ENCODE data around the gene LRRC56. TPM values are rescaled to one million over a fixed set of nuclear protein-coding genes. Genes with fewer than 3 reads are reported as not detected.

Gene LRRC56
- total and polyA plus RNA-seq, 8 donors = 1.8 to 4.7 (median 2.9) TPM

- intact Hi-C loops (cut with DNase I) = no loop called here
- peak overlapping the region in 1 of 2 donors; percentile 80 for H3K27ac ChIP-seq
- ATAC-seq (no peak), DNase-seq (no peak)
- peaks cover 0 to 95% of the 10 kb centered on the region in 2 donors for H3K36me3 ChIP-seq
- peaks cover 0 to 28% of the 10 kb centered on the region in 2 donors for H3K4me1 ChIP-seq
- H3K9me3 ChIP-seq = no peaks in the 10 kb centered on the region
- no peaks in the 10 kb centered on the region for H3K27me3 ChIP-seq
- no peak overlapping the region for H3K4me3 ChIP-seq
- no peak for TF ChIP-seq CTCF (IDR thresholded peaks at IDR 0.05)
These were observed 49.3 kb downstream of the LRRC56 start for GRCh38 chr11:586376-587316.

- DNase-seq (no peak), ATAC-seq (no peak)
- Histone ChIP-seq H3K9me3 (no peaks in the 10 kb centered on the region), H3K4me3 (no peak overlapping the region), H3K27me3 (no peaks in the 10 kb centered on the region), H3K4me1 (peaks cover 0 to 28% of the 10 kb centered on the region in 2 donors), H3K27ac (peak overlapping the region in 1 of 2 donors; percentile 80), H3K36me3 (peaks cover 0 to 95% of the 10 kb centered on the region in 2 donors)
- intact Hi-C loops (cut with DNase I) = no loop called here
- no peak for TF ChIP-seq CTCF (IDR thresholded peaks at IDR 0.05)
These were observed 50.2 kb downstream of the LRRC56 start for GRCh38 chr11:587546-587945.

- H3K4me1 ChIP-seq = peaks cover 0 to 28% of the 10 kb centered on the region in 2 donors
- ATAC-seq (peak; percentile 83), DNase-seq (peak in 1 of 4 donors; percentile 80)
- intact Hi-C loops (cut with DNase I) = no loop called here
- no peak for TF ChIP-seq CTCF (IDR thresholded peaks at IDR 0.05)
- no peak overlapping the region for H3K4me3 ChIP-seq
- no peaks in the 10 kb centered on the region for H3K27me3 ChIP-seq
- H3K27ac ChIP-seq = peak overlapping the region; percentile 11 to 80
- peaks cover under 1 to 95% of the 10 kb centered on the region in 2 donors for H3K36me3 ChIP-seq
- no peaks in the 10 kb centered on the region for H3K9me3 ChIP-seq
These were observed 50.7 kb downstream of the LRRC56 start for GRCh38 chr11:587978-588380.

- ATAC-seq = no peak
- intact Hi-C loops (cut with DNase I) = no loop called here
- Histone ChIP-seq H3K4me1 (peaks cover 0 to 28% of the 10 kb centered on the region in 2 donors), H3K27me3 (no peaks in the 10 kb centered on the region), H3K4me3 (no peak overlapping the region), H3K36me3 (peaks cover 3 to 95% of the 10 kb centered on the region in 2 donors), H3K9me3 (no peaks in the 10 kb centered on the region), H3K27ac (no peak overlapping the region)
- DNase-seq = no peak
- no peak for TF ChIP-seq CTCF (IDR thresholded peaks at IDR 0.05)
These were observed 52.5 kb downstream of the LRRC56 start for GRCh38 chr11:589798-590197.

- no peak for DNase-seq
- Histone ChIP-seq H3K36me3 (peaks cover 3 to 100% of the 10 kb centered on the region in 2 donors), H3K4me3 (no peak overlapping the region), H3K27ac (no peak overlapping the region), H3K9me3 (no peaks in the 10 kb centered on the region), H3K4me1 (peaks cover 0 to 28% of the 10 kb centered on the region in 2 donors), H3K27me3 (no peaks in the 10 kb centered on the region)
- ATAC-seq = no peak
- no peak for TF ChIP-seq CTCF (IDR thresholded peaks at IDR 0.05)
- intact Hi-C loops (cut with DNase I) = no loop called here
These were observed 53.7 kb downstream of the LRRC56 start for GRCh38 chr11:590997-591396.
